SK-N-SH (cell line): ENCODE data around the gene COL9A3. TPM values are rescaled to one million over a fixed set of nuclear protein-coding genes. Genes with fewer than 3 reads are reported as not detected.

Experiments used
- CTCF ChIA-PET: fragments of 300-600, 350-600 bp; formaldehyde crosslinking; extraction: SDS; loops from one replicate; lab custom pipeline; 2021; lab: Yijun Ruan, JAX
- POLR2A ChIA-PET: fragments of 350-600 bp; sonication (Branson Sonifier 250); formaldehyde crosslinking; extraction: SDS; loops from one replicate; lab custom pipeline; 2020; ENCODE audit warnings: antibody characterized with exemption, inconsistent platforms; lab: Yijun Ruan, JAX
- DNase-seq: peaks from one replicate; pipeline ENCODE4 v3.0.0; 2012
- H2AFZ ChIP-seq: fragments of 200-600 bp; sonication (generic); 2 replicates; pipeline ENCODE4 v1.8.1; 2016; ENCODE audit warnings: antibody characterized with exemption, mild to moderate bottlenecking, low read depth
- H3F3A ChIP-seq: fragments of 200-600 bp; sonication (generic); replicated peaks from 2 replicates; pipeline ENCODE3; 2016; ENCODE audit warnings: antibody characterized with exemption, mild to moderate bottlenecking; ENCODE audit not compliant: insufficient read depth
- H3K27ac ChIP-seq, 2 experiments: fragments of 200-500 bp in 1 of 2; fragments of 200-600 bp in 1 of 2; sonication (Bioruptor generic) in 1 of 2; sonication (generic), shearing (Covaris generic) in 1 of 2; 2 replicates each; pipeline versions ENCODE4 v1.5.1 to v1.6.1; 2014 to 2016; ENCODE audit warnings: low read depth in 2 of 2, inconsistent platforms in 1 of 2, low read length in 1 of 2, mild to moderate bottlenecking in 1 of 2, mixed read lengths in 1 of 2
- H3K27me3 ChIP-seq: fragments of 200-600 bp; sonication (generic), shearing (Covaris generic); 2 replicates; pipeline ENCODE4 v1.6.1; 2016; ENCODE audit warnings: mixed run types; ENCODE audit not compliant: insufficient read depth
- H3K36me3 ChIP-seq, 2 experiments: fragments of 200-500 bp in 1 of 2; fragments of 200-600 bp in 1 of 2; sonication (Bioruptor generic) in 1 of 2; sonication (generic) in 1 of 2; replicated peaks in 1 of 2; 2 replicates each; pipeline versions ENCODE3 to v1.5.1; 2014 to 2016; ENCODE audit warnings: low read length in 1 of 2, mild to moderate bottlenecking in 1 of 2; ENCODE audit not compliant: insufficient read depth in 2 of 2, control insufficient read depth in 1 of 2
- H3K4me1 ChIP-seq, 2 experiments: fragments of 200-500 bp in 1 of 2; fragments of 200-600 bp in 1 of 2; sonication (Bioruptor generic) in 1 of 2; sonication (generic), shearing (Covaris generic) in 1 of 2; 2 replicates each; pipeline versions ENCODE4 v1.5.1 to v1.6.1; 2014 to 2016; ENCODE audit warnings: low read depth in 1 of 2, low read length in 1 of 2, mixed run types in 1 of 2; ENCODE audit not compliant: insufficient read depth in 2 of 2, control insufficient read depth in 1 of 2
- H3K4me2 ChIP-seq: fragments of 200-600 bp; sonication (generic), shearing (Covaris generic); 2 replicates; pipeline ENCODE4 v1.6.1; 2017; ENCODE audit warnings: mixed run types
- H3K4me3 ChIP-seq, 2 experiments: fragments of 200-500 bp in 1 of 2; fragments of 200-600 bp in 1 of 2; sonication (Bioruptor generic) in 1 of 2; sonication (generic), shearing (Covaris generic) in 1 of 2; 2 replicates each; pipeline versions ENCODE4 v1.5.1 to v1.8.1; 2014 to 2016; ENCODE audit warnings: low read depth in 2 of 2, inconsistent platforms in 1 of 2, low read length in 1 of 2, mild to moderate bottlenecking in 1 of 2, mixed read lengths in 1 of 2, moderate library complexity in 1 of 2
- H3K79me2 ChIP-seq: fragments of 200-600 bp; sonication (generic); 2 replicates; pipeline ENCODE4 v1.8.1; 2017; ENCODE audit warnings: mild to moderate bottlenecking; ENCODE audit not compliant: insufficient read depth
- H3K9ac ChIP-seq: fragments of 200-600 bp; sonication (generic); 2 replicates; pipeline ENCODE4 v1.6.1; 2017; ENCODE audit warnings: mixed run types
- H3K9me2 ChIP-seq: fragments of 200-600 bp; sonication (generic); 2 replicates; pipeline ENCODE4 v1.6.1; 2017; ENCODE audit warnings: mixed run types
- H3K9me3 ChIP-seq: fragments of 200-600 bp; sonication (generic); 2 replicates; pipeline ENCODE4 v1.6.1; 2017; ENCODE audit warnings: mixed run types, mild to moderate bottlenecking, moderate library complexity
- H4K20me1 ChIP-seq: fragments of 200-600 bp; sonication (generic); 2 replicates; pipeline ENCODE4 v1.6.1; 2017; ENCODE audit warnings: mild to moderate bottlenecking, mixed run types; ENCODE audit not compliant: insufficient read depth
- EP300 ChIP-seq, 2 experiments: IDR thresholded peaks; 2 replicates each; pipeline versions ENCODE4 v1.4.0 to v1.6.1; 2012; ENCODE audit warnings: borderline replicate concordance in 1 of 2, low read depth in 1 of 2, low read length in 1 of 2
- FOSL2 ChIP-seq: IDR thresholded peaks from 2 replicates; pipeline ENCODE4 v1.4.0; 2012; ENCODE audit warnings: low read depth, mild to moderate bottlenecking, moderate library complexity, borderline replicate concordance
- MEF2A ChIP-seq: IDR thresholded peaks from 2 replicates; pipeline ENCODE4 v1.4.0; 2012; ENCODE audit warnings: low read depth, borderline replicate concordance
- RAD21 ChIP-seq: IDR thresholded peaks from 2 replicates; pipeline ENCODE4 v1.6.1; 2012; ENCODE audit warnings: mild to moderate bottlenecking, low read length
- SIN3A ChIP-seq: IDR thresholded peaks from 2 replicates; pipeline ENCODE4 v1.6.1; 2012; ENCODE audit warnings: low read depth, mild to moderate bottlenecking, low read length, moderate library complexity, borderline replicate concordance
- WGBS: methylation state at CpG from one replicate; pipeline ENCODE4 v1.1.6; 2017; ENCODE audit warnings: low lambda C conversion rate; 5-methylcytosine and 5-hydroxymethylcytosine counted together
- polyA plus RNA-seq, 3 experiments: library from polyadenylated mRNA; depleted of rRNA; stranded (reverse); fragments of >200 nt; gene quantifications; 2 replicates each; pipeline ENCODE4 v1.2.3, GENCODE V29; 2012
- TF ChIP-seq, protein P1 (sequence below): IDR thresholded peaks from 2 replicates; pipeline ENCODE4 v1.4.0; 2012; ENCODE audit warnings: low read depth, borderline replicate concordance
- TF ChIP-seq, protein P2 (sequence below): IDR thresholded peaks from 2 replicates; pipeline ENCODE4 v1.4.0; 2012; ENCODE audit warnings: low read depth
- TF ChIP-seq, protein P3 (sequence below): fragments of 150-350 bp; IDR thresholded peaks from 2 replicates; pipeline ENCODE4 v1.6.1; 2016; ENCODE audit warnings: mild to moderate bottlenecking, low read depth, low read length
- TF ChIP-seq, protein P4 (sequence below): IDR thresholded peaks from 2 replicates; pipeline ENCODE4 v1.6.1; 2012; ENCODE audit warnings: mild to moderate bottlenecking, low read depth, low read length, moderate library complexity

The COL9A3 gene
- 1.3 and 2.5 TPM in 2 replicates for polyA plus RNA-seq (2012; rRNA removed)
- 1.2 and 1.7 TPM in 2 replicates for polyA plus RNA-seq (2012; cell fraction: cytosol; rRNA removed)
- polyA plus RNA-seq (2012; cell fraction: nucleus; rRNA removed), result 6.2 and 7.8 TPM in 2 replicates

DNA sequence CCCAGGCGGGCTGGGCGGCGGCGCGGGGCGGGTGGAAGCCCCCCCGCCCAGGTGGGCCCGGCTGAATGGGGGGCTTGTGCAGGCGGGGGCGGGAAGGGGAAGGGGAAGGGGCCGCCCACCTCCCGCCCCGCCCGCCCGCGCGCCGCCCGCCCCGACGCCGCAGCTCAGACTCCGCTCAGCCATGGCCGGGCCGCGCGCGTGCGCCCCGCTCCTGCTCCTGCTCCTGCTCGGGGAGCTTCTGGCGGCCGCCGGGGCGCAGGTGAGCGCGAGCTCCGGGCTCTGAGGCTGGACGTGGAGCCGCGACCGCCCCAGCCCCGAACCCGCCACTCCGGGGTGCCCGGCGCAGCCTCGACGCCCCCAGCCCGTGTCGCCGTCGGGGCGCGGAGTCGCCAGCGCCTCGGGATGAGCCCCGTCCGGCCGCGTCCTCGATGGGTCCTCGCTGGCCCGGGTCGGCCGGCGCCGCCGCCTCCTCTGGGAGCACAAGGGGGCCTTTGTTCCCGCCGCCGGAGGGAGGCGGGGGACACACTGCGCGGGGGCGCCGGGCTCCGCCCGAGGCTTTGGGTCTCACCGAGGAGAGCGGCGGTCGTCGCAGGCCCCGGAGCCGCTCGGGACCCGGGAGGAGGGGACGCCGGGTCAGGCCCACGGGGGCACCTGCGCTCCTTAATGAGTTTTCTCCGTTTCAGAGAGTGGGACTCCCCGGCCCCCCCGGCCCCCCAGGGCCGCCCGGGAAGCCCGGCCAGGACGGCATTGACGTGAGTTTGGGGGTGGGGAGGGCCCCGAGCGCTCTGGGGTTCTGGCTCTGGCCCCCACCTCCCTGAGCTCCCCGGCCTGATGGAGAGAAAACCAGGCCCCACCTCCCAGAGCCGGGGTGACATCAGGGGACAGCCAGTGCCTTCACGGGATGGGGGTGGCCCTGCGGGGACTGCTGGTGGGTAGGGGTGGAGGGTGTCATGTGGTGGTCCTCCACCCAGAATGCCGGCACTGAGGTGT lies at the start of gene COL9A3:
Gene COL9A3 (plus strand): TSS at position 167 of the 990 bp plus-strand sequence. CDS start 15 bp downstream, at position 182.
- peaks cover 17 to 59% of the 10 kb centered on the region in 2 experiments; a peak in 3 of 4 replicates for H3K4me1 ChIP-seq
- no peak for TF ChIP-seq SIN3A
- TF ChIP-seq, protein P1, sequence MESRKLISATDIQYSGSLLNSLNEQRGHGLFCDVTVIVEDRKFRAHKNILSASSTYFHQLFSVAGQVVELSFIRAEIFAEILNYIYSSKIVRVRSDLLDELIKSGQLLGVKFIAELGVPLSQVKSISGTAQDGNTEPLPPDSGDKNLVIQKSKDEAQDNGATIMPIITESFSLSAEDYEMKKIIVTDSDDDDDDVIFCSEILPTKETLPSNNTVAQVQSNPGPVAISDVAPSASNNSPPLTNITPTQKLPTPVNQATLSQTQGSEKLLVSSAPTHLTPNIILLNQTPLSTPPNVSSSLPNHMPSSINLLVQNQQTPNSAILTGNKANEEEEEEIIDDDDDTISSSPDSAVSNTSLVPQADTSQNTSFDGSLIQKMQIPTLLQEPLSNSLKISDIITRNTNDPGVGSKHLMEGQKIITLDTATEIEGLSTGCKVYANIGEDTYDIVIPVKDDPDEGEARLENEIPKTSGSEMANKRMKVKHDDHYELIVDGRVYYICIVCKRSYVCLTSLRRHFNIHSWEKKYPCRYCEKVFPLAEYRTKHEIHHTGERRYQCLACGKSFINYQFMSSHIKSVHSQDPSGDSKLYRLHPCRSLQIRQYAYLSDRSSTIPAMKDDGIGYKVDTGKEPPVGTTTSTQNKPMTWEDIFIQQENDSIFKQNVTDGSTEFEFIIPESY, result no peak
- TF ChIP-seq FOSL2, result no peak
- TF ChIP-seq, protein P2, sequence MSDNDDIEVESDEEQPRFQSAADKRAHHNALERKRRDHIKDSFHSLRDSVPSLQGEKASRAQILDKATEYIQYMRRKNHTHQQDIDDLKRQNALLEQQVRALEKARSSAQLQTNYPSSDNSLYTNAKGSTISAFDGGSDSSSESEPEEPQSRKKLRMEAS, result no peak
- TF ChIP-seq MEF2A, result no peak
- TF ChIP-seq, protein P3, sequence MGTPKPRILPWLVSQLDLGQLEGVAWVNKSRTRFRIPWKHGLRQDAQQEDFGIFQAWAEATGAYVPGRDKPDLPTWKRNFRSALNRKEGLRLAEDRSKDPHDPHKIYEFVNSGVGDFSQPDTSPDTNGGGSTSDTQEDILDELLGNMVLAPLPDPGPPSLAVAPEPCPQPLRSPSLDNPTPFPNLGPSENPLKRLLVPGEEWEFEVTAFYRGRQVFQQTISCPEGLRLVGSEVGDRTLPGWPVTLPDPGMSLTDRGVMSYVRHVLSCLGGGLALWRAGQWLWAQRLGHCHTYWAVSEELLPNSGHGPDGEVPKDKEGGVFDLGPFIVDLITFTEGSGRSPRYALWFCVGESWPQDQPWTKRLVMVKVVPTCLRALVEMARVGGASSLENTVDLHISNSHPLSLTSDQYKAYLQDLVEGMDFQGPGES, result no peak
- TF ChIP-seq RAD21, result no peak
- TF ChIP-seq, protein P4, sequence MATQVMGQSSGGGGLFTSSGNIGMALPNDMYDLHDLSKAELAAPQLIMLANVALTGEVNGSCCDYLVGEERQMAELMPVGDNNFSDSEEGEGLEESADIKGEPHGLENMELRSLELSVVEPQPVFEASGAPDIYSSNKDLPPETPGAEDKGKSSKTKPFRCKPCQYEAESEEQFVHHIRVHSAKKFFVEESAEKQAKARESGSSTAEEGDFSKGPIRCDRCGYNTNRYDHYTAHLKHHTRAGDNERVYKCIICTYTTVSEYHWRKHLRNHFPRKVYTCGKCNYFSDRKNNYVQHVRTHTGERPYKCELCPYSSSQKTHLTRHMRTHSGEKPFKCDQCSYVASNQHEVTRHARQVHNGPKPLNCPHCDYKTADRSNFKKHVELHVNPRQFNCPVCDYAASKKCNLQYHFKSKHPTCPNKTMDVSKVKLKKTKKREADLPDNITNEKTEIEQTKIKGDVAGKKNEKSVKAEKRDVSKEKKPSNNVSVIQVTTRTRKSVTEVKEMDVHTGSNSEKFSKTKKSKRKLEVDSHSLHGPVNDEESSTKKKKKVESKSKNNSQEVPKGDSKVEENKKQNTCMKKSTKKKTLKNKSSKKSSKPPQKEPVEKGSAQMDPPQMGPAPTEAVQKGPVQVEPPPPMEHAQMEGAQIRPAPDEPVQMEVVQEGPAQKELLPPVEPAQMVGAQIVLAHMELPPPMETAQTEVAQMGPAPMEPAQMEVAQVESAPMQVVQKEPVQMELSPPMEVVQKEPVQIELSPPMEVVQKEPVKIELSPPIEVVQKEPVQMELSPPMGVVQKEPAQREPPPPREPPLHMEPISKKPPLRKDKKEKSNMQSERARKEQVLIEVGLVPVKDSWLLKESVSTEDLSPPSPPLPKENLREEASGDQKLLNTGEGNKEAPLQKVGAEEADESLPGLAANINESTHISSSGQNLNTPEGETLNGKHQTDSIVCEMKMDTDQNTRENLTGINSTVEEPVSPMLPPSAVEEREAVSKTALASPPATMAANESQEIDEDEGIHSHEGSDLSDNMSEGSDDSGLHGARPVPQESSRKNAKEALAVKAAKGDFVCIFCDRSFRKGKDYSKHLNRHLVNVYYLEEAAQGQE, result no peak
- TF ChIP-seq EP300 (IDR thresholded peaks at IDR 0.05; ENCODE audit: borderline replicate concordance in 1 of 2, low read depth in 1 of 2, low read length in 1 of 2), result no peak
- no peaks in the 10 kb centered on the region for H3K9me3 ChIP-seq
- no peak within 1 kb of the TSS for H2AFZ ChIP-seq
- no peaks in the 10 kb centered on the region for H3K27me3 ChIP-seq
- POLR2A ChIA-PET, result no interaction called here
- CTCF ChIA-PET, result interaction anchor here (1.0 to 3.9 kb wide), 4 partner anchors 9 to 15 kb away, joined by 3 to 27 read pairs (median 5); no protein-coding TSS in a partner anchor
- no peaks in the 10 kb centered on the region for H3K9me2 ChIP-seq
- no peaks in the 10 kb centered on the region for H3K79me2 ChIP-seq
- peak; percentile 72 for DNase-seq
- peak within 1 kb of the TSS; percentile 41; the same call in 1 of the 2 replicates for H3K4me2 ChIP-seq
- H3K9ac ChIP-seq, result no peak within 1 kb of the TSS
- no peaks in the 10 kb centered on the region for H3F3A ChIP-seq
- 0 out of 2 replicates have a peak, but pooled peaks cover 3% of the 10 kb centered on the region for H4K20me1 ChIP-seq
- peak within 1 kb of the TSS in 1 of 2 experiments; percentile 90; a peak in 1 of 4 replicates for H3K27ac ChIP-seq
- peak within 1 kb of the TSS in 1 of 2 experiments; percentile 19; a peak in 1 of 4 replicates for H3K4me3 ChIP-seq
- peaks cover 0 to 15% of the 10 kb centered on the region in 2 experiments for H3K36me3 ChIP-seq
- 31% methylated on average over 18 of the region's 108 CpGs for WGBS
